GM12875 (cell line): ENCODE data around the gene CBLB.

Experiments used
- H3K4me3 ChIP-seq: one replicate; pipeline ENCODE4 v1.5.1; 2011; ENCODE audit warnings: low read depth, low read length, control low read depth
- CTCF ChIP-seq: IDR thresholded peaks from 2 replicates; pipeline ENCODE4 v1.5.1; 2011; ENCODE audit warnings: low read depth, mild to moderate bottlenecking, control low read depth, inconsistent platforms, low read length, moderate library complexity, borderline replicate concordance; ENCODE audit not compliant: insufficient read depth

The CBLB gene

GRCh38 chr3:105791919-105792786, 76.7 kb downstream of the CBLB start:
- H3K4me3 ChIP-seq: no peak overlapping the region
- TF ChIP-seq CTCF: no peak

DNA sequence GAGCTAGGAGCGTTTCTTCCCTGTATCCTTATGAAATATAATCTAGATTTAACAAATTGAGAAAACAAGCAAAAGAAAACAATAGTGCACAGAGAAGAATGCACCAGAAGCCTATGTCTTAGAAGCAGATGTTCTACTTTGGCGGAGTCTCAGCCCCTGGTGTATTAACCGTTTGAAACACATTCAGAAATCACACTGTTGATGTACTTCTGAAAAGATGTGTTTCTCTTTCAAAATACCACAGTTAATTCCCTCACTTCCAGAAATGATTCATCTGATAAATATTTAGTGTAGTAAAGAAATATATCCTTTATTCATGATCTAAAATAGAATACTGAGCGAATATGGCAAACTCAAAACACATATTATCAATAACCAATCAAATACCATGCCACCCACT, 77.7 kb downstream of the CBLB start:
- no peak overlapping the region for H3K4me3 ChIP-seq
- no peak for TF ChIP-seq CTCF

DNA sequence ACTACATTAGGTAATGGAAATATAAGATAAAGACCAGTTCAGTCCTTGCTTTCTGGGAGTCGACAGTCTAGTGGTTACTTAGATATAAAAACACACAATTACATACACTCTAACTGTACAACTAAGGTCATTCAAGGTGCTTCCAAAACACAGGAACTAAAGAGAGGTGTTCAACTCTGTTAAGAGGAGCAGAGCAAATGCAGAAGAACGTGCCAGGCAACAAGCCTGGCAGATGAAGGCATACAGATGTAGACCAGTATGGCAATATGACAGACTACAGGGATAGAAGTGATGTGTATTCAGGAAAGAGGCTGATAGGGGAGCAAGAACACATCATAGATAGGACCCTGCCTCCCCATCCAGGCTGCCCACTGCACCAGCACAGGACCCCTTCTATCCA, 78.3 kb downstream of the CBLB start:
- no peak overlapping the region for H3K4me3 ChIP-seq
- TF ChIP-seq CTCF: no peak

- no peak overlapping the region for H3K4me3 ChIP-seq
- no peak for TF ChIP-seq CTCF
Measured at GRCh38 chr3:105788593-105788992, 80.2 kb downstream of the CBLB start.

- TF ChIP-seq CTCF: no peak
- no peak overlapping the region for H3K4me3 ChIP-seq
Measured at GRCh38 chr3:105787453-105787852, 81.4 kb downstream of the CBLB start.

- H3K4me3 ChIP-seq: no peak overlapping the region
- no peak for TF ChIP-seq CTCF
Measured at GRCh38 chr3:105786990-105787389, 81.8 kb downstream of the CBLB start.

- H3K4me3 ChIP-seq: no peak overlapping the region
- no peak for TF ChIP-seq CTCF
Measured at GRCh38 chr3:105786241-105786640, 82.6 kb downstream of the CBLB start.
